ENCODE data around the gene GRIP2.

Gene GRIP2

GRCh38 chr3:14439501-14440167 lies 100.5 kb downstream of the GRIP2 start:
- TF ChIP-seq FOXP2 (optimal IDR thresholded peaks at IDR 0.05; ENCODE audit: borderline replicate concordance, extremely low read depth, extremely low read length, insufficient read depth), result no peak
- TF ChIP-seq TAF1 (IDR thresholded peaks at IDR 0.05; ENCODE audit: borderline replicate concordance, insufficient read depth, low read length), result no peak
- no peak for TF ChIP-seq REST (IDR thresholded peaks at IDR 0.05; ENCODE audit: insufficient read depth in 1 of 2, low read depth in 2 of 2, low read length in 2 of 2)
- no peak for TF ChIP-seq POLR2AphosphoS5 (IDR thresholded peaks at IDR 0.05; ENCODE audit: low read depth, low read length)
- no peak for TF ChIP-seq SIN3A (IDR thresholded peaks at IDR 0.05; ENCODE audit: borderline replicate concordance, insufficient read depth, low read length)

Measured in PFSK-1 (cell line).